H9 (cell line): ENCODE data around the gene UNC5A. TPM values are rescaled to one million over a fixed set of nuclear protein-coding genes. Genes with fewer than 3 reads are reported as not detected.

Source experiments
- DNase-seq: peaks from one replicate; pipeline ENCODE4 v3.0.0-alpha.2; 2017
- H2AFZ ChIP-seq: one replicate; pipeline ENCODE4 v1.6.1; 2013; ENCODE audit warnings: mild to moderate bottlenecking, low read length, control low read depth, moderate library complexity
- H2AK5ac ChIP-seq: 2 replicates; pipeline ENCODE4 v1.6.1; 2013; ENCODE audit warnings: low read length, control low read depth, mixed read lengths; ENCODE audit not compliant: insufficient read length
- H2BK120ac ChIP-seq: one replicate; pipeline ENCODE4 v1.6.1; 2013; ENCODE audit warnings: low read depth, mild to moderate bottlenecking, low read length, control low read depth, inconsistent platforms; ENCODE audit not compliant: poor library complexity, severe bottlenecking
- H2BK12ac ChIP-seq: 2 replicates; pipeline ENCODE4 v1.6.1; 2013; ENCODE audit warnings: low read length, control low read depth, mixed read lengths, low read depth; ENCODE audit not compliant: insufficient read length
- H2BK15ac ChIP-seq: 2 replicates; pipeline ENCODE4 v1.6.1; 2013; ENCODE audit warnings: low read depth, low read length, control low read depth
- H2BK20ac ChIP-seq: one replicate; pipeline ENCODE4 v1.6.1; 2013; ENCODE audit warnings: low read depth, mild to moderate bottlenecking, low read length, control low read depth, inconsistent platforms; ENCODE audit not compliant: poor library complexity, severe bottlenecking
- H2BK5ac ChIP-seq: 2 replicates; pipeline ENCODE4 v1.6.1; 2013; ENCODE audit warnings: low read length, control low read depth, mixed read lengths; ENCODE audit not compliant: insufficient read length
- H3K14ac ChIP-seq: 2 replicates; pipeline ENCODE4 v1.6.1; 2013; ENCODE audit warnings: low read length, control low read depth; ENCODE audit not compliant: insufficient read depth
- H3K18ac ChIP-seq: 2 replicates; pipeline ENCODE4 v1.6.1; 2013; ENCODE audit warnings: low read depth, mild to moderate bottlenecking, mixed read lengths, low read length, control low read depth; ENCODE audit not compliant: insufficient read length
- H3K23ac ChIP-seq: 2 replicates; pipeline ENCODE4 v1.6.1; 2013; ENCODE audit warnings: low read length, control low read depth, mixed read lengths, low read depth; ENCODE audit not compliant: insufficient read length
- H3K23me2 ChIP-seq: 2 replicates; pipeline ENCODE4 v1.6.1; 2013; ENCODE audit warnings: low read depth, mild to moderate bottlenecking, mixed read lengths, low read length, control low read depth; ENCODE audit not compliant: insufficient read length, poor library complexity, severe bottlenecking
- H3K27ac ChIP-seq: 2 replicates; pipeline ENCODE4 v1.5.1; 2013; ENCODE audit warnings: low read length, control low read depth, mixed read lengths, low read depth; ENCODE audit not compliant: insufficient read length
- H3K27me3 ChIP-seq: 2 replicates; pipeline ENCODE4 v1.6.1; 2013; ENCODE audit warnings: low read length, control low read depth, inconsistent platforms; ENCODE audit not compliant: insufficient read depth
- H3K4ac ChIP-seq: 2 replicates; pipeline ENCODE4 v1.6.1; 2013; ENCODE audit warnings: low read depth, mild to moderate bottlenecking, control low read depth, inconsistent platforms, low read length, moderate library complexity
- H3K4me1 ChIP-seq: 2 replicates; pipeline ENCODE4 v1.6.1; 2013; ENCODE audit warnings: low read length, control low read depth, inconsistent platforms; ENCODE audit not compliant: insufficient read depth
- H3K4me2 ChIP-seq: 2 replicates; pipeline ENCODE4 v1.6.1; 2013; ENCODE audit warnings: low read length, control low read depth, mixed read lengths; ENCODE audit not compliant: insufficient read length, insufficient read depth
- H3K56ac ChIP-seq: 2 replicates; pipeline ENCODE4 v1.6.1; 2013; ENCODE audit warnings: low read depth, mild to moderate bottlenecking, mixed read lengths, low read length, control low read depth; ENCODE audit not compliant: insufficient read length
- H3K79me1 ChIP-seq: 2 replicates; pipeline ENCODE4 v1.6.1; 2013; ENCODE audit warnings: low read depth, mild to moderate bottlenecking, moderate library complexity, low read length, control low read depth, inconsistent platforms; ENCODE audit not compliant: insufficient read depth, poor library complexity, severe bottlenecking
- H3K79me2 ChIP-seq: 2 replicates; pipeline ENCODE4 v1.6.1; 2013; ENCODE audit warnings: low read length, control low read depth, inconsistent platforms; ENCODE audit not compliant: insufficient read depth
- H3K9ac ChIP-seq: 2 replicates; pipeline ENCODE4 v1.6.1; 2013; ENCODE audit warnings: low read length, control low read depth, mixed read lengths; ENCODE audit not compliant: insufficient read length; ENCODE audit errors: extremely low read depth
- H3K9me3 ChIP-seq: one replicate; pipeline ENCODE4 v1.6.1; 2013; ENCODE audit warnings: low read depth, low read length, inconsistent platforms; ENCODE audit not compliant: control insufficient read depth
- H3T11ph ChIP-seq: one replicate; pipeline ENCODE4 v1.6.1; 2013; ENCODE audit warnings: mild to moderate bottlenecking, low read length, control low read depth, inconsistent platforms
- H4K20me1 ChIP-seq: one replicate; pipeline ENCODE4 v1.6.1; 2013; ENCODE audit not compliant: control insufficient read depth, insufficient read length, insufficient read depth
- H4K5ac ChIP-seq: 2 replicates; pipeline ENCODE4 v1.6.1; 2013; ENCODE audit warnings: low read depth, mild to moderate bottlenecking, mixed read lengths, low read length, control low read depth; ENCODE audit not compliant: insufficient read length
- H4K8ac ChIP-seq: replicated peaks from 2 replicates; pipeline ENCODE4 v1.6.1; 2013; ENCODE audit warnings: low read length, control low read depth, mixed read lengths, low read depth; ENCODE audit not compliant: insufficient read length
- H4K91ac ChIP-seq: 2 replicates; pipeline ENCODE4 v1.6.1; 2013; ENCODE audit warnings: low read depth, mild to moderate bottlenecking, moderate library complexity, mixed read lengths, low read length, control low read depth; ENCODE audit not compliant: insufficient read length
- H3K27ac Mint-ChIP-seq, 3 experiments: 2 replicates in 2 of 3; 3 replicates in 1 of 3; pipeline ENCODE4 v1.8.0; 2020 to 2021; ENCODE audit warnings: mixed read lengths in 3 of 3, mild to moderate bottlenecking in 1 of 3, moderate library complexity in 1 of 3
- H3K27me3 Mint-ChIP-seq: 2 replicates; pipeline ENCODE4 v1.8.0; 2021; ENCODE audit warnings: low read depth, mild to moderate bottlenecking, moderate library complexity, mixed read lengths
- H3K36me3 Mint-ChIP-seq, 3 experiments: 2 replicates in 2 of 3; 3 replicates in 1 of 3; pipeline ENCODE4 v1.8.0; 2020 to 2021; ENCODE audit warnings: low read depth in 3 of 3, mixed read lengths in 3 of 3; ENCODE audit not compliant: insufficient read depth in 1 of 3
- H3K4me1 Mint-ChIP-seq, 2 experiments: 2 replicates each; pipeline ENCODE4 v1.8.0; 2020; ENCODE audit warnings: mixed read lengths in 2 of 2
- H3K4me3 Mint-ChIP-seq, 2 experiments: 2 replicates in 1 of 2; 3 replicates in 1 of 2; pipeline ENCODE4 v1.8.0; 2020 to 2021; ENCODE audit warnings: mild to moderate bottlenecking in 2 of 2, mixed read lengths in 2 of 2, moderate library complexity in 1 of 2
- H3K9me3 Mint-ChIP-seq, 2 experiments: 2 replicates in 1 of 2; 3 replicates in 1 of 2; pipeline ENCODE4 v1.8.0; 2020; ENCODE audit warnings: mild to moderate bottlenecking in 2 of 2, mixed read lengths in 2 of 2, moderate library complexity in 1 of 2
- WGBS: extraction: QIAGEN DNeasy Blood & Tissue Kit; methylation state at CpG from one replicate; pipeline ENCODE4 v1.1.7; 2013; ENCODE audit warnings: missing lambda C conversion rate, low lambda C conversion rate, mixed read lengths; ENCODE audit not compliant: insufficient read length; ENCODE audit errors: extremely low coverage; 5-methylcytosine and 5-hydroxymethylcytosine counted together
- total RNA-seq: library from RNA; stranded (reverse); gene quantifications from 2 replicates; pipeline ENCODE4 v1.2.1, GENCODE V29; 2021
- TF ChIP-seq, protein P1 (sequence below): fragments of 200-600 bp; sonication (generic); conservative IDR thresholded peaks from 3 replicates; pipeline ENCODE4 v1.8.0; 2021; ENCODE audit warnings: antibody characterized with exemption, mild to moderate bottlenecking

The UNC5A gene
- total RNA-seq, 1 experiment from 2014 or later = 4.4 TPM

DNA sequence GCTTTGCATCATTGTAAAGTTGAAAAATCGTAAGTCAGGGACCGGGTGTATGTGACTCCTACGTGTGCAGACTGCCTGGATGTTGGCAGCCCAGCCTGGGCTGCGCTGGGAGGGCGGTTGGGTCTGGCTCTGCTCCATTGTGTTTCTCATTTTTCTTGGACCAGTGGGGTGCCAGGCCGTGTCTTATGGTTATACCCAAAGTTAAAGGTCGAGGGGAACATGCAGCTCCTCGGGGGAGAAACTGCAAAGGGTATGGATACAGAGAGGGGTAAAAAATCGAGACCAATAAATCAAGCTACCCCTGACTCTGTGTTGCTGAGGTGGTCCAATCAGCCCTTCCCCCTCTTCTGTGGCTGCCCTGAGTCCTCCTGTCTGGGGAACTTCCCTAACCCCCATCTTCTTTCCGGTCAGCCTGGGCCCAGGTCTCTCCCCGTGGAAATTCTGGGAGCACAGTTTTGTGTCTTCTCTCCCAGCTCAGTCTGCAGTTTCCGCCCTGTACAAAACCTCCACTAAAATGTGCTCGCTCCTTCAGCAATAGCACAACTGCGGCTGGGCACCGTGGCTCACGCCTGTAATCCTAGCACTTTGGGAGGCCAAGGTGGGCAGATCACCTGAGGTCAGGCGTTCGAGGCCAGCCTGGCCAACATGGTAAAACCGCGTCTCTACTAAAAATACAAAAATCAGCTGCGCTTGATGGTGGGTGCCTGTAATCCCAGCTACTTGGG lies 34.1 kb upstream of the UNC5A start:
- TF ChIP-seq, protein P1, sequence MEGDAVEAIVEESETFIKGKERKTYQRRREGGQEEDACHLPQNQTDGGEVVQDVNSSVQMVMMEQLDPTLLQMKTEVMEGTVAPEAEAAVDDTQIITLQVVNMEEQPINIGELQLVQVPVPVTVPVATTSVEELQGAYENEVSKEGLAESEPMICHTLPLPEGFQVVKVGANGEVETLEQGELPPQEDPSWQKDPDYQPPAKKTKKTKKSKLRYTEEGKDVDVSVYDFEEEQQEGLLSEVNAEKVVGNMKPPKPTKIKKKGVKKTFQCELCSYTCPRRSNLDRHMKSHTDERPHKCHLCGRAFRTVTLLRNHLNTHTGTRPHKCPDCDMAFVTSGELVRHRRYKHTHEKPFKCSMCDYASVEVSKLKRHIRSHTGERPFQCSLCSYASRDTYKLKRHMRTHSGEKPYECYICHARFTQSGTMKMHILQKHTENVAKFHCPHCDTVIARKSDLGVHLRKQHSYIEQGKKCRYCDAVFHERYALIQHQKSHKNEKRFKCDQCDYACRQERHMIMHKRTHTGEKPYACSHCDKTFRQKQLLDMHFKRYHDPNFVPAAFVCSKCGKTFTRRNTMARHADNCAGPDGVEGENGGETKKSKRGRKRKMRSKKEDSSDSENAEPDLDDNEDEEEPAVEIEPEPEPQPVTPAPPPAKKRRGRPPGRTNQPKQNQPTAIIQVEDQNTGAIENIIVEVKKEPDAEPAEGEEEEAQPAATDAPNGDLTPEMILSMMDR = no peak

More for the DNA sequence above, 34.1 kb upstream of the UNC5A start:
- Histone ChIP-seq H4K20me1 (peaks cover 2% of the 10 kb centered on the region), H3K4me2 (no peak overlapping the region), H2BK15ac (no peak overlapping the region), H2BK120ac (no peak overlapping the region), H3K23me2 (no peaks in the 10 kb centered on the region), H3K18ac (no peak overlapping the region), H2BK20ac (no peak overlapping the region), H3K79me2 (no peaks in the 10 kb centered on the region), H2BK5ac (no peak overlapping the region), H4K8ac (no peak overlapping the region), H3K79me1 (no peaks in the 10 kb centered on the region), H2AFZ (no peak overlapping the region), H3K4me1 (peaks cover 4% of the 10 kb centered on the region), H3K9ac (no peak overlapping the region), H4K5ac (no peak overlapping the region), H3K23ac (no peak overlapping the region), H3K27ac (no peak overlapping the region), H4K91ac (no peak overlapping the region), H3K56ac (no peak overlapping the region), H3K27me3 (no peaks in the 10 kb centered on the region), H2AK5ac (no peak overlapping the region), H3K4ac (no peak overlapping the region), H3K9me3 (no peaks in the 10 kb centered on the region), H3T11ph (no peak overlapping the region), H3K14ac (no peak overlapping the region), H2BK12ac (no peak overlapping the region)
- DNase-seq = peak; percentile 6
- Mint-ChIP-seq H3K9me3 (peaks cover 3 to 5% of the 10 kb centered on the region in 2 experiments; a peak in 2 of 5 replicates), H3K36me3 (peaks cover 0 to 4% (median 0%) of the 10 kb centered on the region in 3 experiments; a peak in 2 of 7 replicates), H3K4me3 (no peak overlapping the region; a peak in 1 of 5 replicates), H3K4me1 (peaks cover 23 to 40% of the 10 kb centered on the region in 2 experiments), H3K27me3 (peaks cover 36% of the 10 kb centered on the region), H3K27ac (no peak overlapping the region)
- no CpG with 5 or more reads among the region's 21 CpGs for WGBS
